ENCODE results near the gene OPA3.
A peak's percentile ranks its signal among the peaks of the same experiment; 100 is the strongest.

The OPA3 gene

GRCh38 chr19:45571457-45572220, 13.0 kb downstream of the OPA3 start:
- no peak overlapping the region for H3K4ac ChIP-seq (ENCODE audit: low read length)
- no peaks in the 10 kb centered on the region for H3K36me3 ChIP-seq (replicated peaks in 1 of 2; ENCODE audit: control insufficient read depth in 2 of 2, insufficient read depth in 2 of 2, low read length in 2 of 2)
- no peak overlapping the region for H4K8ac ChIP-seq (ENCODE audit: low read depth, low read length)
- no peaks in the 10 kb centered on the region for H3K27me3 ChIP-seq (ENCODE audit: control insufficient read depth in 3 of 3, insufficient read depth in 3 of 3, low read depth in 1 of 3, low read length in 3 of 3)
- H3K4me1 ChIP-seq (ENCODE audit: control insufficient read depth in 2 of 2, insufficient read depth in 1 of 2, low read depth in 1 of 2, low read length in 2 of 2), result no peaks in the 10 kb centered on the region
- H2AK5ac ChIP-seq (ENCODE audit: low read depth, low read length), result no peak overlapping the region
- no peak overlapping the region for H2BK15ac ChIP-seq (ENCODE audit: low read length)
- no peak overlapping the region for H3K9ac ChIP-seq (ENCODE audit: low read depth, low read length, poor library complexity)
- H3K79me1 ChIP-seq (ENCODE audit: low read depth, low read length), result no peaks in the 10 kb centered on the region
- no peak for DNase-seq (ENCODE audit: low spot score)
- no peak overlapping the region for H3K23ac ChIP-seq (ENCODE audit: low read depth, low read length, poor library complexity)
- H3K18ac ChIP-seq (ENCODE audit: low read length), result no peak overlapping the region
- H3K14ac ChIP-seq (ENCODE audit: low read length), result no peak overlapping the region
- no peak overlapping the region for H3K4me3 ChIP-seq (ENCODE audit: low read length in 2 of 2)
- H3K9me3 ChIP-seq (replicated peaks in 1 of 2; ENCODE audit: control insufficient read depth in 2 of 2, insufficient read depth in 1 of 2, low read depth in 1 of 2, low read length in 2 of 2), result no peaks in the 10 kb centered on the region
- no peak overlapping the region for H3K4me2 ChIP-seq (ENCODE audit: insufficient read depth, low read length, poor library complexity, severe bottlenecking)
- H2BK5ac ChIP-seq (ENCODE audit: low read length), result no peak overlapping the region
- H3K27ac ChIP-seq (replicated peaks; ENCODE audit: low read length), result no peak overlapping the region
- no peak overlapping the region for H2BK12ac ChIP-seq (ENCODE audit: low read length)
- no peak overlapping the region for H2AFZ ChIP-seq (ENCODE audit: low read length)
- H2BK120ac ChIP-seq (ENCODE audit: low read depth, low read length), result no peak overlapping the region
- WGBS, 2 donors (ENCODE audit: extremely low coverage in 2 of 2, insufficient read length in 2 of 2, insufficient replicate concordance in 1 of 2), result no CpG with 5 or more reads among the region's 8 CpGs
- no peak overlapping the region for H4K91ac ChIP-seq (ENCODE audit: low read depth, low read length, poor library complexity)

DNA sequence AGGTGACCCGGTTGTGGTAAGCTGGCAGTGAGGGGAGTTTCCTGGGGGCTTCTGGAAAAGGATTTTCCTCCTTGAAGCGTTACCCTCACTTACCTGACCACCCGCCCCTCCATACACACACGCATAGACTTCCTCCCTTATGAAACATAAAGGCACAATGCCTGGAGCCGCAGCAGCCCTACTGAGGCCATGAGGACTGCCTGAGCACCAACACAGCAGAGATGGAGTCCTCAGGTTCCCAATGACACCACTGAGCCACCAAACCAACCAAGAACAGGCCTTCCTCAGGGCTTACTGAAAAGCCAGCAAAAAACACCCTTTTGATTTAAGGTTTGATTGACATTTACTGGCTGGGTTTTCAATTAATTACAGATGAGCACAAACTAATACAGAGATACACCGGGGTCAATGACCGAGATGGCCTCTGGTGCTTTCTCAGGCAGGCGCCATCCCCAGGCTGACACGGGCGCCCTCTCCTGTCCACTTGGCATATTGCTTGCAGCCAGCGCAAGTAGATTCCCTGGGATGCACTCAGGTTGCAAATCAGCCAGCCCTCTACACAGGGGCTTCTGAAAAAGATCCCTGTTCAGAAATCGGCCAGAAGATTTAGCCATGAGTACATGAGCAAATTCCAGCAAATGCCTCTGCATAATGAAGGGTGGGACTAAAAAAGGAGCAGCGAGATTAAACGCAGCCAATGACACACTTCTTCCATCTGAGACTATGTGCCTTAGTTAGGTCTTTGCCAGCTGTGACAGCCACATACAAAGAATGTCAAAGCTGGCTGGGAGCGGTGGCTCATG, 14.8 kb downstream of the OPA3 start:
- H2BK5ac ChIP-seq (ENCODE audit: low read length), result no peak overlapping the region
- H2AK5ac ChIP-seq (ENCODE audit: low read depth, low read length), result no peak overlapping the region
- H3K23ac ChIP-seq (ENCODE audit: low read depth, low read length, poor library complexity), result no peak overlapping the region
- H2AFZ ChIP-seq (ENCODE audit: low read length), result no peak overlapping the region
- no peak overlapping the region for H2BK120ac ChIP-seq (ENCODE audit: low read depth, low read length)
- H2BK12ac ChIP-seq (ENCODE audit: low read length), result no peak overlapping the region
- H3K27ac ChIP-seq (replicated peaks; ENCODE audit: low read length), result no peak overlapping the region
- no peak overlapping the region for H3K4ac ChIP-seq (ENCODE audit: low read length)
- no peak overlapping the region for H3K4me3 ChIP-seq (ENCODE audit: low read length in 2 of 2)
- H4K91ac ChIP-seq (ENCODE audit: low read depth, low read length, poor library complexity), result no peak overlapping the region
- H3K4me2 ChIP-seq (ENCODE audit: insufficient read depth, low read length, poor library complexity, severe bottlenecking), result no peak overlapping the region
- no peak overlapping the region for H4K8ac ChIP-seq (ENCODE audit: low read depth, low read length)
- H3K9ac ChIP-seq (ENCODE audit: low read depth, low read length, poor library complexity), result no peak overlapping the region
- no peak overlapping the region for H3K14ac ChIP-seq (ENCODE audit: low read length)
- no peaks in the 10 kb centered on the region for H3K79me1 ChIP-seq (ENCODE audit: low read depth, low read length)
- no peaks in the 10 kb centered on the region for H3K4me1 ChIP-seq (ENCODE audit: control insufficient read depth in 2 of 2, insufficient read depth in 1 of 2, low read depth in 1 of 2, low read length in 2 of 2)
- no peak overlapping the region for H3K18ac ChIP-seq (ENCODE audit: low read length)
- H2BK15ac ChIP-seq (ENCODE audit: low read length), result no peak overlapping the region
- no peaks in the 10 kb centered on the region for H3K9me3 ChIP-seq (replicated peaks in 1 of 2; ENCODE audit: control insufficient read depth in 2 of 2, insufficient read depth in 1 of 2, low read depth in 1 of 2, low read length in 2 of 2)
- DNase-seq (ENCODE audit: low spot score), result peak; percentile 47
- no peaks in the 10 kb centered on the region for H3K27me3 ChIP-seq (ENCODE audit: control insufficient read depth in 3 of 3, insufficient read depth in 3 of 3, low read depth in 1 of 3, low read length in 3 of 3)
- no peaks in the 10 kb centered on the region for H3K36me3 ChIP-seq (replicated peaks in 1 of 2; ENCODE audit: control insufficient read depth in 2 of 2, insufficient read depth in 2 of 2, low read length in 2 of 2)
- no CpG with 5 or more reads among the region's 15 CpGs for WGBS, 2 donors (ENCODE audit: extremely low coverage in 2 of 2, insufficient read length in 2 of 2, insufficient replicate concordance in 1 of 2)

GRCh38 chr19:45568732-45569131, 15.9 kb downstream of the OPA3 start:
- no peaks in the 10 kb centered on the region for H3K4me1 ChIP-seq (ENCODE audit: control insufficient read depth in 2 of 2, insufficient read depth in 1 of 2, low read depth in 1 of 2, low read length in 2 of 2)
- DNase-seq (ENCODE audit: low spot score), result no peak
- no peak overlapping the region for H3K23ac ChIP-seq (ENCODE audit: low read depth, low read length, poor library complexity)
- no peak overlapping the region for H2BK12ac ChIP-seq (ENCODE audit: low read length)
- H3K18ac ChIP-seq (ENCODE audit: low read length), result no peak overlapping the region
- no peak overlapping the region for H2AFZ ChIP-seq (ENCODE audit: low read length)
- H3K27me3 ChIP-seq (ENCODE audit: control insufficient read depth in 3 of 3, insufficient read depth in 3 of 3, low read depth in 1 of 3, low read length in 3 of 3), result no peaks in the 10 kb centered on the region
- H3K4me3 ChIP-seq (ENCODE audit: low read length in 2 of 2), result no peak overlapping the region
- WGBS, 2 donors (ENCODE audit: extremely low coverage in 2 of 2, insufficient read length in 2 of 2, insufficient replicate concordance in 1 of 2), result no CpG with 5 or more reads among the region's 3 CpGs
- H3K36me3 ChIP-seq (replicated peaks in 1 of 2; ENCODE audit: control insufficient read depth in 2 of 2, insufficient read depth in 2 of 2, low read length in 2 of 2), result no peaks in the 10 kb centered on the region
- no peak overlapping the region for H2AK5ac ChIP-seq (ENCODE audit: low read depth, low read length)
- H4K8ac ChIP-seq (ENCODE audit: low read depth, low read length), result no peak overlapping the region
- H3K79me1 ChIP-seq (ENCODE audit: low read depth, low read length), result peaks cover 5% of the 10 kb centered on the region
- no peaks in the 10 kb centered on the region for H3K9me3 ChIP-seq (replicated peaks in 1 of 2; ENCODE audit: control insufficient read depth in 2 of 2, insufficient read depth in 1 of 2, low read depth in 1 of 2, low read length in 2 of 2)
- no peak overlapping the region for H3K9ac ChIP-seq (ENCODE audit: low read depth, low read length, poor library complexity)
- H2BK5ac ChIP-seq (ENCODE audit: low read length), result no peak overlapping the region
- H3K4me2 ChIP-seq (ENCODE audit: insufficient read depth, low read length, poor library complexity, severe bottlenecking), result no peak overlapping the region
- no peak overlapping the region for H3K14ac ChIP-seq (ENCODE audit: low read length)
- H4K91ac ChIP-seq (ENCODE audit: low read depth, low read length, poor library complexity), result peak overlapping the region; percentile 19
- H3K4ac ChIP-seq (ENCODE audit: low read length), result no peak overlapping the region
- no peak overlapping the region for H2BK120ac ChIP-seq (ENCODE audit: low read depth, low read length)
- H3K27ac ChIP-seq (replicated peaks; ENCODE audit: low read length), result no peak overlapping the region
- H2BK15ac ChIP-seq (ENCODE audit: low read length), result no peak overlapping the region

GRCh38 chr19:45567609-45568008, 17.0 kb downstream of the OPA3 start:
- Histone ChIP-seq H3K18ac (ENCODE audit: low read length) (no peak overlapping the region), H2BK120ac (ENCODE audit: low read depth, low read length) (no peak overlapping the region), H3K4me1 (ENCODE audit: control insufficient read depth in 2 of 2, insufficient read depth in 1 of 2, low read depth in 1 of 2, low read length in 2 of 2) (no peaks in the 10 kb centered on the region), H3K9me3 (replicated peaks in 1 of 2; ENCODE audit: control insufficient read depth in 2 of 2, insufficient read depth in 1 of 2, low read depth in 1 of 2, low read length in 2 of 2) (no peaks in the 10 kb centered on the region), H2BK15ac (ENCODE audit: low read length) (no peak overlapping the region), H4K91ac (ENCODE audit: low read depth, low read length, poor library complexity) (no peak overlapping the region), H4K8ac (ENCODE audit: low read depth, low read length) (no peak overlapping the region), H3K27ac (replicated peaks; ENCODE audit: low read length) (no peak overlapping the region), H3K23ac (ENCODE audit: low read depth, low read length, poor library complexity) (no peak overlapping the region), H3K4me3 (ENCODE audit: low read length in 2 of 2) (no peak overlapping the region), H2BK12ac (ENCODE audit: low read length) (no peak overlapping the region), H2AK5ac (ENCODE audit: low read depth, low read length) (no peak overlapping the region), H3K4me2 (ENCODE audit: insufficient read depth, low read length, poor library complexity, severe bottlenecking) (no peak overlapping the region), H2AFZ (ENCODE audit: low read length) (no peak overlapping the region), H3K4ac (ENCODE audit: low read length) (no peak overlapping the region), H3K14ac (ENCODE audit: low read length) (no peak overlapping the region), H3K36me3 (replicated peaks in 1 of 2; ENCODE audit: control insufficient read depth in 2 of 2, insufficient read depth in 2 of 2, low read length in 2 of 2) (no peaks in the 10 kb centered on the region), H2BK5ac (ENCODE audit: low read length) (no peak overlapping the region), H3K27me3 (ENCODE audit: control insufficient read depth in 3 of 3, insufficient read depth in 3 of 3, low read depth in 1 of 3, low read length in 3 of 3) (no peaks in the 10 kb centered on the region), H3K9ac (ENCODE audit: low read depth, low read length, poor library complexity) (no peak overlapping the region), H3K79me1 (ENCODE audit: low read depth, low read length) (peaks cover 5% of the 10 kb centered on the region)
- no CpG with 5 or more reads among the region's 2 CpGs for WGBS, 2 donors (ENCODE audit: extremely low coverage in 2 of 2, insufficient read length in 2 of 2, insufficient replicate concordance in 1 of 2)
- no peak for DNase-seq (ENCODE audit: low spot score)
